Ectodermal cell (in vitro differentiated cells): ENCODE results near the gene ARVCF.

Experiments used
- H3K27ac ChIP-seq: 2 replicates; pipeline ENCODE4 v1.7.0; 2013; ENCODE audit warnings: mild to moderate bottlenecking, low read depth, low read length; ENCODE audit not compliant: insufficient read depth, poor library complexity, severe bottlenecking
- H3K27me3 ChIP-seq: 2 replicates; pipeline ENCODE4 v1.7.0; 2013; ENCODE audit warnings: mild to moderate bottlenecking, low read length; ENCODE audit not compliant: insufficient read depth, control insufficient read depth, poor library complexity, severe bottlenecking
- H3K36me3 ChIP-seq: one replicate; pipeline ENCODE4 v1.7.0; 2013; ENCODE audit warnings: low read length; ENCODE audit not compliant: control insufficient read depth, insufficient read depth
- H3K4me1 ChIP-seq: one replicate; pipeline ENCODE4 v1.7.0; 2013; ENCODE audit warnings: low read length; ENCODE audit not compliant: control insufficient read depth, insufficient read depth
- H3K4me3 ChIP-seq: 2 replicates; pipeline ENCODE4 v1.7.0; 2013; ENCODE audit warnings: low read depth, low read length, control low read depth; ENCODE audit not compliant: insufficient read depth
- H3K9me3 ChIP-seq: 2 replicates; pipeline ENCODE4 v1.7.0; 2013; ENCODE audit warnings: mild to moderate bottlenecking, low read length, moderate library complexity; ENCODE audit not compliant: control insufficient read depth
- WGBS, 2 experiments: methylation state at CpG; one replicate each; pipeline ENCODE4 v1.1.7; 2013; ENCODE audit warnings: missing lambda C conversion rate in 2 of 2; 5-methylcytosine and 5-hydroxymethylcytosine counted together

ARVCF gene

GRCh38 chr22:19971276-19972124 is 45.1 kb downstream of the ARVCF start:
- WGBS, 2 experiments, result 89% methylated on average over 28 of the region's 28 CpGs
- Histone ChIP-seq H3K4me3 (no peak overlapping the region), H3K36me3 (peaks cover 12% of the 10 kb centered on the region), H3K9me3 (no peaks in the 10 kb centered on the region), H3K4me1 (peaks cover 13% of the 10 kb centered on the region), H3K27me3 (no peaks in the 10 kb centered on the region), H3K27ac (no peak overlapping the region)

GRCh38 chr22:19970479-19971275 is 45.9 kb downstream of the ARVCF start:
- Histone ChIP-seq H3K27me3 (no peaks in the 10 kb centered on the region), H3K4me3 (no peak overlapping the region), H3K36me3 (peaks cover 12% of the 10 kb centered on the region), H3K9me3 (no peaks in the 10 kb centered on the region), H3K27ac (no peak overlapping the region), H3K4me1 (peaks cover 11% of the 10 kb centered on the region)
- WGBS, 2 experiments, result 70 to 72% methylated on average over 25 of the region's 25 CpGs

- H3K9me3 ChIP-seq, result no peaks in the 10 kb centered on the region
- no peaks in the 10 kb centered on the region for H3K27me3 ChIP-seq
- H3K36me3 ChIP-seq, result peaks cover 12% of the 10 kb centered on the region
- no peak overlapping the region for H3K27ac ChIP-seq
- WGBS, 2 experiments, result 85 to 90% methylated on average over 9 of the region's 9 CpGs
- peaks cover 5% of the 10 kb centered on the region for H3K4me1 ChIP-seq
- no peak overlapping the region for H3K4me3 ChIP-seq
Measured at GRCh38 chr22:19970031-19970478, 46.6 kb downstream of the ARVCF start.

GRCh38 chr22:19969141-19969928 is 47.3 kb downstream of the ARVCF start:
- no peaks in the 10 kb centered on the region for H3K27me3 ChIP-seq
- 91% methylated on average over 11 of the region's 11 CpGs for whole genome bisulfite sequencing, 2 experiments
- H3K27ac ChIP-seq, result no peak overlapping the region
- H3K9me3 ChIP-seq, result no peaks in the 10 kb centered on the region
- peaks cover 12% of the 10 kb centered on the region for H3K36me3 ChIP-seq
- H3K4me1 ChIP-seq, result no peaks in the 10 kb centered on the region
- H3K4me3 ChIP-seq, result no peak overlapping the region

- Histone ChIP-seq H3K4me3 (no peak overlapping the region), H3K27ac (no peak overlapping the region), H3K4me1 (no peaks in the 10 kb centered on the region), H3K36me3 (peaks cover 12% of the 10 kb centered on the region), H3K9me3 (no peaks in the 10 kb centered on the region), H3K27me3 (no peaks in the 10 kb centered on the region)
- 93 to 96% methylated on average over 18 of the region's 18 CpGs for WGBS, 2 experiments
Measured at GRCh38 chr22:19968450-19968891, 48.2 kb downstream of the ARVCF start.

- no peak overlapping the region for H3K4me3 ChIP-seq
- H3K27me3 ChIP-seq, result no peaks in the 10 kb centered on the region
- 95 to 96% methylated on average over 7 of the region's 7 CpGs for WGBS, 2 experiments
- no peaks in the 10 kb centered on the region for H3K9me3 ChIP-seq
- no peak overlapping the region for H3K27ac ChIP-seq
- H3K4me1 ChIP-seq, result no peaks in the 10 kb centered on the region
- peaks cover 8% of the 10 kb centered on the region for H3K36me3 ChIP-seq
Measured at GRCh38 chr22:19967850-19968449, 48.7 kb downstream of the ARVCF start.

GRCh38 chr22:19966908-19967750 is 49.5 kb downstream of the ARVCF start:
- WGBS, 2 experiments, result 85 to 86% methylated on average over 20 of the region's 20 CpGs

GRCh38 chr22:19965771-19966709 is 50.6 kb downstream of the ARVCF start:
- no peak overlapping the region for H3K4me3 ChIP-seq
- no peak overlapping the region for H3K27ac ChIP-seq
- 85% methylated on average over 10 of the region's 10 CpGs for WGBS, 2 experiments
- no peaks in the 10 kb centered on the region for H3K27me3 ChIP-seq
- H3K9me3 ChIP-seq, result no peaks in the 10 kb centered on the region
- no peaks in the 10 kb centered on the region for H3K36me3 ChIP-seq
- H3K4me1 ChIP-seq, result peaks cover 2% of the 10 kb centered on the region

More at GRCh38 chr22:19966908-19967750, 49.5 kb downstream of the ARVCF start:
- Histone ChIP-seq H3K4me1 (peaks cover 2% of the 10 kb centered on the region), H3K4me3 (no peak overlapping the region), H3K27me3 (no peaks in the 10 kb centered on the region), H3K9me3 (no peaks in the 10 kb centered on the region), H3K36me3 (peaks cover 4% of the 10 kb centered on the region), H3K27ac (no peak overlapping the region)
